Liver (tissue), 3 donors: ENCODE results near the gene TPBGL.

ENCODE experiments used
- GABPA ChIP-seq, 2 donors: IDR thresholded peaks in 1 of 2; conservative IDR thresholded peaks in 1 of 2; 2 replicates each; pipeline ENCODE4 v1.6.1; 2016; ENCODE audit warnings: antibody characterized with exemption in 2 of 2, mild to moderate bottlenecking in 1 of 2, moderate library complexity in 1 of 2
- JUND ChIP-seq, 2 donors: IDR thresholded peaks; 2 replicates each; pipeline ENCODE4 v1.6.1; 2016; ENCODE audit warnings: antibody characterized with exemption in 2 of 2
- RXRA ChIP-seq, 2 donors: IDR thresholded peaks; 2 replicates each; pipeline ENCODE4 v1.6.1; 2017 to 2018; ENCODE audit warnings: antibody characterized with exemption in 2 of 2, mild to moderate bottlenecking in 1 of 2
- TAF1 ChIP-seq: conservative IDR thresholded peaks from 2 replicates; pipeline ENCODE4 v1.6.1; 2016; ENCODE audit warnings: antibody characterized with exemption, mild to moderate bottlenecking
- TF ChIP-seq, protein P1 (sequence below): fragments of 150-350 bp; IDR thresholded peaks from 2 replicates; pipeline ENCODE4 v1.5.1; 2017; ENCODE audit warnings: improper control_type of control experiment, low read depth, low read length; ENCODE audit not compliant: missing input control
- TF ChIP-seq, protein P2 (sequence below): IDR thresholded peaks from 2 replicates; pipeline ENCODE4 v1.6.1; 2016; ENCODE audit warnings: antibody characterized with exemption, mild to moderate bottlenecking
- donor health status: healthy.
- donor health status: healthy.

DNA sequence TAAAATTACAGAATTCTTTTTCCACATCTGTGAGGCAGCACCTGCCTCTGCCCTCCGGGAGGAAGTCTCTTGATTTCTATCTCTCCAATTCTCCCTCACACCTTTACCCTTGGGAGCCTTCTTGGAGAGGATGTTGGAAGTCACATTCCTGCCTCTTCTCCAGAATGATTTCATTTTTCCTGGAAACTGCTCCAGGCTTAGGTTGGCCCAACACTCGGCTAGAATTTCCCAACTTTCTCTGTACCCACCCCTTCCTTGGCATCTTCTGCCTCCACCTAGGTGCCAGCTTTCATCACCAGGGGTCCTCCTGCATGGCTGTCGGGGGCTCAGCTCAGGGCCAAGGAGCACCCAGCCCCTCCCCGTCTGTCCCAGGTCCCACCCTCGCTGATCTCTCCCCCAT, 46.4 kb upstream of the TPBGL start:
- TF ChIP-seq, protein P1, sequence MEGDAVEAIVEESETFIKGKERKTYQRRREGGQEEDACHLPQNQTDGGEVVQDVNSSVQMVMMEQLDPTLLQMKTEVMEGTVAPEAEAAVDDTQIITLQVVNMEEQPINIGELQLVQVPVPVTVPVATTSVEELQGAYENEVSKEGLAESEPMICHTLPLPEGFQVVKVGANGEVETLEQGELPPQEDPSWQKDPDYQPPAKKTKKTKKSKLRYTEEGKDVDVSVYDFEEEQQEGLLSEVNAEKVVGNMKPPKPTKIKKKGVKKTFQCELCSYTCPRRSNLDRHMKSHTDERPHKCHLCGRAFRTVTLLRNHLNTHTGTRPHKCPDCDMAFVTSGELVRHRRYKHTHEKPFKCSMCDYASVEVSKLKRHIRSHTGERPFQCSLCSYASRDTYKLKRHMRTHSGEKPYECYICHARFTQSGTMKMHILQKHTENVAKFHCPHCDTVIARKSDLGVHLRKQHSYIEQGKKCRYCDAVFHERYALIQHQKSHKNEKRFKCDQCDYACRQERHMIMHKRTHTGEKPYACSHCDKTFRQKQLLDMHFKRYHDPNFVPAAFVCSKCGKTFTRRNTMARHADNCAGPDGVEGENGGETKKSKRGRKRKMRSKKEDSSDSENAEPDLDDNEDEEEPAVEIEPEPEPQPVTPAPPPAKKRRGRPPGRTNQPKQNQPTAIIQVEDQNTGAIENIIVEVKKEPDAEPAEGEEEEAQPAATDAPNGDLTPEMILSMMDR, result no peak
- TF ChIP-seq TAF1 (no peak), RXRA (IDR thresholded peaks at IDR 0.05) (no peak), JUND (IDR thresholded peaks at IDR 0.05) (no peak), GABPA (IDR thresholded peaks at IDR 0.05 in 1 of 2, conservative IDR thresholded peaks at IDR 0.05 in 1 of 2) (no peak)
- TF ChIP-seq, protein P2, sequence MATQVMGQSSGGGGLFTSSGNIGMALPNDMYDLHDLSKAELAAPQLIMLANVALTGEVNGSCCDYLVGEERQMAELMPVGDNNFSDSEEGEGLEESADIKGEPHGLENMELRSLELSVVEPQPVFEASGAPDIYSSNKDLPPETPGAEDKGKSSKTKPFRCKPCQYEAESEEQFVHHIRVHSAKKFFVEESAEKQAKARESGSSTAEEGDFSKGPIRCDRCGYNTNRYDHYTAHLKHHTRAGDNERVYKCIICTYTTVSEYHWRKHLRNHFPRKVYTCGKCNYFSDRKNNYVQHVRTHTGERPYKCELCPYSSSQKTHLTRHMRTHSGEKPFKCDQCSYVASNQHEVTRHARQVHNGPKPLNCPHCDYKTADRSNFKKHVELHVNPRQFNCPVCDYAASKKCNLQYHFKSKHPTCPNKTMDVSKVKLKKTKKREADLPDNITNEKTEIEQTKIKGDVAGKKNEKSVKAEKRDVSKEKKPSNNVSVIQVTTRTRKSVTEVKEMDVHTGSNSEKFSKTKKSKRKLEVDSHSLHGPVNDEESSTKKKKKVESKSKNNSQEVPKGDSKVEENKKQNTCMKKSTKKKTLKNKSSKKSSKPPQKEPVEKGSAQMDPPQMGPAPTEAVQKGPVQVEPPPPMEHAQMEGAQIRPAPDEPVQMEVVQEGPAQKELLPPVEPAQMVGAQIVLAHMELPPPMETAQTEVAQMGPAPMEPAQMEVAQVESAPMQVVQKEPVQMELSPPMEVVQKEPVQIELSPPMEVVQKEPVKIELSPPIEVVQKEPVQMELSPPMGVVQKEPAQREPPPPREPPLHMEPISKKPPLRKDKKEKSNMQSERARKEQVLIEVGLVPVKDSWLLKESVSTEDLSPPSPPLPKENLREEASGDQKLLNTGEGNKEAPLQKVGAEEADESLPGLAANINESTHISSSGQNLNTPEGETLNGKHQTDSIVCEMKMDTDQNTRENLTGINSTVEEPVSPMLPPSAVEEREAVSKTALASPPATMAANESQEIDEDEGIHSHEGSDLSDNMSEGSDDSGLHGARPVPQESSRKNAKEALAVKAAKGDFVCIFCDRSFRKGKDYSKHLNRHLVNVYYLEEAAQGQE, result no peak
